HG03442 (cell line): Measurements from ENCODE around the gene CAMTA1.

Experiments
- ATAC-seq: cut with Tn5 transposase; IDR thresholded peaks from one replicate; pipeline ENCODE4 v1.9.1; 2021; ENCODE audit warnings: mild to moderate bottlenecking, moderate library complexity; ENCODE audit not compliant: unreplicated experiment

Gene CAMTA1

DNA sequence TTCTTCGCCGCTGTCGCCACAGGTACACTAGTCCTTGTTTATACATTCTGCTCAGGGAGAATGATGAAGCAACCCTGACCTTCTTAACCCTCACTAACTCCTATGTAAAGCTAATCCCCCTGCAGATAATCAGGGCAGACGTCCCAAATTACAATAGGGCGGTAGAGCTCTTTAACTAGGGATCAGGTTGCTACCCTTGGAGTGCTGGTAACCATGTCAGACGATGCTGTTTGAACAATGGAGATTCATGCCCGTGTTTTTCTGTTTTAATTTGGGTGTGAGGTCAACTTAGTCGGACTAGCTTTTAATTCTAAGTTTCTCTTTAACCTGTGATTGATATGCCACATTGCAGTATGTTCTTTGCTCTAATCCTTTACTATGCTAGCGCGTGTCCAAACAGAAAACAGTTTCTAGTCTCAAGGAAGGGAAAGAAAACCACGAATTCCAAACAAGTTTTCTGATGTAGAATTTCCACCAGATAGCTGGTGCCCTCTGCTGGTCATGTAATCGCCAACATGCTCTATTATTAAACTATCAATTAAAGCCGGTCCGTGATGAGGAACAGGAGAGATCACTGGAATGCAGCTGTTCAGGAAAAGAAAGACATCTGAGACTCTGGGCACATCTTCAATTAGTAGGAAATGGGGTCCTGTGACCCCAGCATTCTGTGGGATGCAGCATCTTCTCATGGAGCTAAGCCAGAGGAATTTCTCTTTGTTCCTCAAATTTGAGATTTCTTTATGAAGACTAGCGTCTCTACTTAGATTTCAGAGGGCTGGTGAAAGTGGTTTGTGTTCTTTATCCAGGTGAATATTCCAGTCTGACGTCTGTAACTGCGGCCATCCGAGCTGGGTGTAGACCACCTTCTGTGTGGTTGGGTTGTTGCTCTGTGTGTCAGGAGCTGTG, 967.5 kb downstream of the CAMTA1 start:
- ATAC-seq: no peak

DNA sequence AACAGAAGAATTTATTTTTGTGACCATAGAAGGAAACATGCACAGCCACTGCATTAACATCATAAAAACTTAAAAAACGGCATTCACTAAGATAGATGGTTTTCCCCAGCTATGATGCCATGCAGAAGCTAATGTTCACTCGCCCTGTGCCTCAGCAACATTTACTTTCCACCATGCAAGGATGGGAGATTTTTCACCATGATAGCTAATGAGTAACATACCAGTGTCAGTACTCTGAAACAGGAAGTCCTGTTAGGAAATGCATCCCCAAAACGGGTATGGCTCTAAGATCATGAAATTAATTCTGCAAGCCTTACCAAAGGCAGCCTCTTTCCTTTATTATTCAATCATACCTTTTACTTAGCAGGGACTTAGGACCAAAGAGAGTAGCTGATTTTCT, 968.4 kb downstream of the CAMTA1 start:
- ATAC-seq: no peak

DNA sequence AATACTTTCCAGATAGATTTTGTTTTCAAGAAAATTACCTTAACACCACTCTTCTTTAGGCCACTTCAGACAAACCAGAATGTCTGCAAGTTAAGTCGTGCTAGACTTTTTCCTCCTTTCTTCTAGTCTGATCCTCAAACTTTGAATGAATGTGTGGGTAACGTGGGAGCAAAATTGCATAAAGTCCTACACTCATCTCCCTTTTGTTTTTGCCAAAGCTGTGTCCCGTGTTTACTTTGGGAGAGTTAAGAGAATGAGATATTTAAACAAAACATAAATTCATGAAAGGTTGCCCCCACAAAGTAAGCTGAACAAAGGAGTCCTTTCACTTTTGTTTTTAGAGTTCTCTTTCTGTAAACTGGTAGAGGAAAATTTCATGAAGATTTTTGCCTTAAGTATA, 969.0 kb downstream of the CAMTA1 start:
- ATAC-seq: no peak

DNA sequence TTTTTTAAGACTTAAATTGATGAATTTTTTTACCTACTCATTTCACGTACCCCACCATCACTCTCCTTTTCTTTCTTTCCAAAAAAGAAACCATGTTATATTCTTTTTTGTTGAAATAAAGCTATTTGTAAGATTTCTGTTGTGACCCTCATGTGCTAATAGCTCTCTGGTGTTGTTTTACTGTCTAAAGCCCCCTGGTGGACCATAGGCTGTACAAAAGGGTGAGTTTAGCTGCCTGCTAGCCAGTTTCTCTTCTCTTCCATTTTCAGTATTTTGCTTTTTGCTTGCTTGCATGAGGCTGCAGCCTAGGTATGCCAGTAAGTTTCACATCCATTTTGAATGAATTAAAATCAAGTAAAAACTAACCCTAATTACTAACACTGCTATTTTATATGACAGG, 970.2 kb downstream of the CAMTA1 start:
- no peak for ATAC-seq

DNA sequence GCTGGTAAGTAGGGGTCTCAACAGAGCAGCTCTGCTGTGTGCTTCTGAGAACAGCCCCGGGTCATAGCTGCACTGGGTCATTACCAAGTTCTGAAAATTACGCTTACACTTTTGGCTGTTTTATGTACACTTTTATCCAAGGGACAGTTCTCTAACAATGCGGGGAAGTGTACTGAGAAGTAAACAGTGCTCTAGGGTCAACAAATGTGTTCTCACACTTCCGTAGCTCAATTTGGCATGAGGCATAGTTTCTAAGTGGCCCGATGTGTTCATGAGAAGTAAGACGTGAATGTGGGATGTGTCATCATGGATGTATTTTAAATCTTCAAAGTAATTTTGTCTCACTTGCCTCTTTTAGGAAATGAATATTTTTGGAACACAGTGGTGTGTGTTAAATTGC, 975.0 kb downstream of the CAMTA1 start:
- ATAC-seq: no peak

DNA sequence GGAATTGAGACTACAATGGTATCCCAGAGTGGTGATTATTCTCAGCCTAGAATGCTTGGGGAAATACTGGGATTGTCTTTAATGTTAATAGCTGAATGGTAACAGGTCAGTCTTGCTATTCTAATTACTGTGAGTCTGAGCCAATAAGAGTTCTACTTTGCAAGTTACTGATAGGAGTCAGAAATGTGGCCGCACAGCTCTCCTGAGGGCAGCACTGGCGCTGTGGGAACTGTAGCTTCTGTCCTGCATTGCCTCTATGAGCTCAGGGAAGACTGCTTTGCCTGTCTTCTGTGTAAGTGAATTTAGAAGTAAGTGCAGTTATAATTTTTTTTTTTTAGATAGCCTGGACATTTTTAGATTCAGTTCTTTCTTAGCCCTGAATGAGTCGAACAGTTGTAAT, 975.8 kb downstream of the CAMTA1 start:
- no peak for ATAC-seq

DNA sequence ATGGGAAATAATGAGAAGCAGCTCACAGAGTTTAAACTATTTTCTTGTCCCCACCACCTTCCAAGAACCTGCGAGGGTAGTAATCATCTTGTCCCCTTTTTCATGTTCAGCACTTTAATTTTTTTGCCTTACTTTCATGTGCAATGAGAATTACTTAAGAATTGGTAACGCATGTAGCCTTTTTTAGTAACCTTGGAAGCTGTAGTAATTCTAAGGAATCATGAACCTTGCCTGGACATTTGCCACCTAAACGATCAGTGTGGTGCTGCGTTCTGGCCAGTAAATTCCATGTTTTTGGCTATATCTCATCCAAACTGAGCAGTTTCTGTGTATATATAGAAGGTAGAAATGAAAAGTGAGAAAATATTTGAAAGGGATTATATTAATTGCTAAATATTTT, 981.9 kb downstream of the CAMTA1 start:
- ATAC-seq: no peak

DNA sequence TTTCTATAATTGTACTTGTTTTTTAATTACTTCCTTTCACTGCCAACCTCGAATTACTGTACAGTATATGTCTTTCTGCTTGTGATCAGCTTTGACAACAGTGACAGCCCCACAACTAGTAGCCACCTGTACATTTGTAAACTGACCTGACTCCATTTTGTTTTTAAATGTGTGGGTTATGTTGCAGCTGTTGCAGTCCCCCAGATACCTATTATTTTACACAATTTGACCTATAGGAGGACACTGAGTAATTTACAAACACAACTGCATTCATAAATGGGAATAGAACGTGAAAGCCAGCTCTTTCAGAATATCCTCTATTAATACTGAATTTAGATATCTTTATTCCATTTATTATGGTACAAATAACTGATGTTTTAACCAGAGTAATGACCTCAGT, 983.3 kb downstream of the CAMTA1 start:
- ATAC-seq: no peak

DNA sequence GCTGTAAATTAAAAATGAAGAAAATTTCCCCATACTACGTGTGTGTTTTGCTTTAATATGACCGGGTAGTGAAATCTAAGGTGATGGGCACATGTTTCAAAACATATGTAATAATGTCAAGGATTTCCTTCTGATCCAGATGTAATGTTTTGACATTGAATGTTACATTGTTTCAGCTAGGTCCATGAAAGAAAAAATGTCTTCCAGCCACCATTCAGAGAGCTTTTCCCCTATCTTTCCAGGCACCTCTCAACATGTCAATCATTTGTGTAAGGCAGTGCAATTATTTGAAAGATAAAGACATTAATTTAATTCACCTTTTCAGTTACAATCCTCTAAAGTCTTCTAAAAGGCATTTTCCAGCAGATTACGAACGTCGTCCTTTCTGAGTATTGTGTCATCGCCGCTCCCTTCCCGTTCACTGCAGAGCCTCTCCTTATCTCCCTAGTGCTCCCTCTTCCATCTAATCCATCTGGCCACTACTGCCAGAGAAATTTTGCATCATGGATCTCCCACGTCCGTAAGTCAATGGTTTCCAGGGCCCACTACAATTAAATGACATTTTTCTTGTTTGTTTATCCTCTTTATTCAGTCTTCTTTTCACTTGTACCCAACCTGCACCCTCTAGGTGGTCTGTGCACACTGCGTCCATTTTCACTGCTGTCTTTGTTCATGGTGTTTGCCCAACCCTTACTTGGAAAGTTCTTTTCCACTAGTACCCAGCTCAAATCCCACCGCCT, 984.6 kb downstream of the CAMTA1 start:
- ATAC-seq: no peak

DNA sequence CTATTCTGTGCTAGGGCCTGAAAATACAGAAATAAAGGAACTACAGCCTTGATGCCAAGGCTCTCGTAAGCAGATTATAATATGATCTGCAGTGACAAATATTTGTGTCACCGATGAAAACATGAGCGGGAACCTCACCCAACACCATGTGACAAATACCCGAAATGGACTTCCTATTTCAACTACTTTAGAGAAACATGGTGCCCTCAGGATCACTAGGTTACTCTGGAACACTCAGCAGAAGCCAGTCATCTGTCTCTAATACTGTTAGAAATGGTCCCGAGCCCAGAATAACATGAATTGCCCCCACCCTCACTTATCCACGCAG, 985.4 kb downstream of the CAMTA1 start:
- ATAC-seq: no peak

DNA sequence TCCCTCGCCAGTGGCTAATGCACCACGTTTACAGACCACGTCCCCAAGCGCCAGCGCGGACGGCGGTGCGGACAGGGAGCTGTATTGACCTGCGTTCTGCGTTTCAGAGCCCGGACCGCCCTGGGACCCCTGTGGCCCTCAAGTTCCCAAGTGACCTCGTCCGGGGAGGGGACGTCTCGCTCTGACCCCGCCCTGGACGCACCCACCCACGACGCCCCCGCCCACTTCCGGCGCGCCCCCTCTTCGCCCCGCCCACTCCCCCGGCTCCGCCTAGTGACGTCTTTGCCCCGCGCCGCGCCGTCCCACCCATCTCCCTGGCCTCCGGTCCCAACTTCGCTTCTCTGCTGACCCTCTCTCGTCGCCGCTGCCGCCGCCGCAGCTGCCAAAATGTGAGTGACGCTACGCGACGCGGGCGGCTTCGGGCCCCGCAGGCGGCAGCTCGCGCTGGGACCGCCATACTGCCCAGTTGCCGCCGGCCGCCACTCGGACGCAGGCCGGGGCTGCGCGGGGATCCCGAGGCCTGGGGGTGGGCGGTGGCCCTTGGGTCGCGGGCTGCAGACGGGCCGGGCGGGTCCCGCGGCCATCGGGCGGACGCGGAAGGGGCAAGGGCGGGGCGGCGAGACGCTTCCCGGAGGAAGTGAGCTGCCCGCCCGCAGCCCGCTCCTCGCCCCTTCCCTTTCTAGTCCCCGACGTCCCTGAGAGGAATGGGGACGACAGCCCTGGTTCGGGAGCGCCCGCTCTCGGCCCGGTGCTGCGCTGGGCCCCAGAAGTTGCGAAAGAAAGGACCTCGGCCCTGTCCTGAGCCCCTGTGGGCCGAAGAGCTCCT, 986.0 kb downstream of the CAMTA1 start, which contains the start of gene VAMP3:
TSS of gene VAMP3 (plus strand) at position 300 of the 826 bp plus-strand sequence. CDS start at position 388, 88 bp downstream.
- ATAC-seq: peak; percentile 68

DNA sequence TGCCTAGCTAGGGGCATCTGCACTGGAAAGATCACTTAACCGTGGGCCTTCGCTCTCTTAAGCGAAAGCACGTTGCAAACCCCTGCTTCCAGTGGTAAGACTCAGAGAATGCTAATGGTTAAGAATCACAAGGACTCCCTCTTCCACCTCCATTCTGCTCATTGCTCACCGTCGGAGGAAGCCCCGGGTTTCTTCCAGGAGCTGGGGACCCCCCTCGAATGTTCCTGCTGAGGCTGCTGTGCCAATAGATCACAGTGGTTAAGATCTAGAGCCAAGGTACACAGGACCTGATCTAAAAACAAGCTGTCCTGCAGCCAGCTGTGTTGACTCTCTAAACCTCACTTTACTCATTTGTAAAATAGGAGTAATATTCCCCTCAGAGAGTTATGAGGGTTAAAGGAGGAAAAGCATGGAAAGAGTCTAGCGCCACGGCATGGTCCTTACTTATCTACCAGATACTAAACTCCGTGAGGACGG, 986.6 kb downstream of the CAMTA1 start:
- ATAC-seq: no peak

DNA sequence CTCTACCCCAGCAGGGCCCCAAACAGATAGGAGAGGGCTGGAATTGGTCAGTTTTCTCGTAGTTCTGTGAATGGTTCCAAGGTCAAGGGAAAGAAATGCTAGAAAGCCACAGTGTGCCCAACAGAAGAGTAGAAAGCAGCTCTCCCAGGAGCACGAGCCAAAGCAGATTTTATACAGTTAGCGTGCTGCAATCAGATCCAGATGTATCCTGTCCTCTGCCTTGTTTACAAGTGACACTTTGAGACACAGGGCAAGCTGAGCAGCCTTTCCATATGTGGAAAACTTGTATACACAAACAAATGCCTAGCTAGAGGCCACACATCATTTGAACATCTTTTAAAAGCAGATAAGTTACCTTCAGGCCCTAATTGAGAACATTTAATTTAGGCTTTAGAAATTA, 992.3 kb downstream of the CAMTA1 start:
- no peak for ATAC-seq

DNA sequence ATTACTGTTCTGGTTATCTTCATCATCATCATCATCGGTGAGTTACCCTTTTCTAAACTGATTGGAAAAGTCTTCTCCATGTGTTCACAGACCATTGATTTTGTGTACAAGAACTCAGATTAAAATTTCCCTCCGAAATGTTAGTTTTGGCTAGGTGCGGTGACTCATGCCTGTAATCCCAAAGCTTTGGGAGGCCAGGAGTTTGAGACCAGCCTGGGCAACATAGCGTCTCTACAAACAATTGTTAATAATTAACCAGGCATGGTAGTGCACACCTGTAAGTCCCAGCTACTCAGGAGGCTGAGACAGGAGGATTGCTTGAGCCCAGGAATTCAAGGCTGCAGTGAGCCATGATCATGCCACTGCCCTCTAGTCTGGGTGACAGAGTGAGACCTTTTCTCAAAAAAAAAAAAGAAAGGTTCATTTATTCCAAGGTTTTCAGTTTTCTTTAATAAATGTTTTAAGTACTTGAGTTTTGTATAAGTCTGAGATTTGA, 992.9 kb downstream of the CAMTA1 start:
- ATAC-seq: no peak

DNA sequence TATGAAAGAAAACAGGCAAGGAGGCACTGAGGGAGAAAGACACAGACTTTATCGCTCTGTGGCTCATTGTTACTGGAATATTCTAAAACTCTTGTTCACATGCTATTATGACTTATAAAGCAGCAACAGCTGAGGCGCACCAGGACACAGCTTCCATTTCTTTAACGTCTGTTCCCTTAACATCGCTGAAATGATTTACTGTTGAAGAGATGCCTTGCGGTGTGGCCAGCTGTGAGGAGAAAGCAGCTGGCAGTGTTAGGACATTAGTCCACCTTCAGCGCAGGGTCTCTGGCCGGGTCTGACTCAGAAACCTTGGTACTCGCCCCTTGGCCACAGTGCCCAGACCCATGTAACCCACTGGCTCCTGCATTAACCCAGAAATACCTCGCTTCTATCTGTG, 995.7 kb downstream of the CAMTA1 start:
- no peak for ATAC-seq

DNA sequence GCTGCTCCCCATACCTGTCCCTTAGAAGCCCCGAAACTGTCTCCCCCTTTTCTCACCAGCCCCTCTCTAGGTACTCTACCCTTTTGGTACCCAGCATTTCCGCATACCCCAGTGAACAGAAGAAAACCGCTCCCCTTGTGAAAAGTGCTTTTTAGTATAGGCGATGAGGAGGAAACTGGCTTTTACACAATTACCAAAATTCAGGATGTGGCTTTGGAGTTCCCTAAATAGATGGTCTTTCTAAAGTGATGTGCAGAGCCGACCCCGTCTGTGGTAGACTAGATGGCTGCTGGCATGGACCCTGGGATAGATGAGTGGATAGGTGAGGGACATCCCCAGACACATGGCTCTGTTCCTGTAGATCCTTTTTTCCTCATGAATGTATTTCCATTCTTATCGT, 996.2 kb downstream of the CAMTA1 start:
- ATAC-seq: no peak

DNA sequence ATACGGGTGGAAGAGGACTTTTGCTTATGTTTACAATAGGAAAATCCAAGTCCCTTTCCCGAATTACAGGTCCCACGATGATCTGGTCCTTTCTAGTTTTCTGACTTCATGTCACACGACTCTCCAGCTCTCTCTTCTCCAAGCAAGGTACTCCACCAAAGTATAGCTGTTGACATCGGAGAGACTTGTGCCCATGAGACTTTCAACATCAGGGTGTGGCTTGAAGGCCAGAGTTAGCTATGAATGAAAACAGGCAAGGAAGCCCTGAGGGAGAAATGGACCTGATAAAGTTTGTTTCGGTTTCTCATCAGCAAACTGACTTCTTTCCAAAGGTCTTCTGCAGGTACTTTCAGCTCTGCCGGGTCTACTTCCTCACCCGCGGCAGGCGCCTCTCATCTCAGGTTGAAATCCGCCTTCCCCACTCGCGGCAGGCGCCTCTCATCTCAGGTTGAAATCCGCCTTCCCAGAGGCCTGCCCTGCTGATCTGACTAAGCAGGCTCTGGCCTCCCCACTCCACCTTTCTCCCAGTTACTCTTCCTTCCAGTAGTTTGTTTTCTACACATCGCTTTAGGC, 996.8 kb downstream of the CAMTA1 start:
- ATAC-seq: no peak

DNA sequence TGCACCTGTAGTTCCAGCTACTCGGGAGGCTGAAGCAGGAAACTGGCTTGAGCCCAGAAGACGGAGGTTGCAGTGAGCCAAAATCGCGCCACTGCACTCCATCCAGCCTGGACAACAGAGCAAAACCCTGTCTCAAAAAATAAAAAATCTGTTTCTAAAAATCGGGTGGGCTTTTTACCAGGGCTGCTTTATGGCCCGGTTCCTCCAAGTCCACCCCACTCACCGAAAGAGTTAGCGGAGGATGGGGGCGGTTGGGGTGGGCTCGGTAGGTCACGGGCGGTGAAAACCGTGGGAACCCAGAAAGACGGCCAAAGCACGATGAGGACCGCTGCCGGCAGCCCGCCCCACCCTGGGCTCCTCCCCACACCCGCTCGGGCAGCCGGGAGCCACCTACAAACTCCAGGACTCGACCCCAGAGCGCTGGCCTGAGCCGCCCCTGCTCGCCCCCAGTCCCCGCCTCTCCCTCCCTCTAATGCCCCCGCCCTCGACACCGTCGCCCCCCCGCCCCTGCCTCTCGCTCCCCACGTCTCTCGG, 998.0 kb downstream of the CAMTA1 start:
- no peak for ATAC-seq

DNA sequence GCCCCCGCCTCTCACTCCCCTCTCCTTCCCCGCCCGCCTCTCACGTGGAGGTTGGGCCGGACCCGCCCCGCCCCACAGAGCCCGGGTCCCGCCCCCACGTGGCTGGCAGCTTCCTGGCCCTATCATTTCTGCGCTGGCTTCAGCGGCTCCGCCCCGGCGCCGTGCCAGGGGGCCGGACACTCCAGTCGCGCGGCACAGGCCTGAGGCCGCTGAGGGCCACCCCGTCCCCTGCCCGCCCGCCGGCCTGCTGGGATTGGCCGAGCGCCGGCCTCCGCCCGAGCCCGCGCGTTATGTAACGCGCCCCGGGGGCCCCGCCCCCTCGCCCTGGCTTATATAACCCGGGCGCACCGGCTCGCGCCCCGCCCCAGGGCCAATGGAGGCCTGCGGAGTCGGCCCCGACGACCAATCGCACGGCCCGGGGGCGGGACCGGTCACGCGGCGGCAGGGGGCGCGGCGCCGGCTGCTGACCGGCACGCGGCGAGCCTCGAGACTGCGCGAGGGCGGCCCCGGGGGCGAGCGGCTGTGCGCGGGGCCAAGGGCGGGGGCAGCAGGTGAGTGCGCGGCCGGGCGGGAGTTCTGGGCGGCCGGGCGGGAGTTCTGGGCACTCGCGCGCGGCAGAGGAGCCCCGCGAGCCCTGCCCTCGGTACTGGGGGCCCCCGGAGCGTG, 998.7 kb downstream of the CAMTA1 start, which contains the start of gene PER3:
TSS of gene PER3 (plus strand) at position 466 of the 666 bp plus-strand sequence. CDS start 587 bp downstream, outside the sequence.
- ATAC-seq: peak; percentile 84
